Breast epithelium (tissue), 3 donors: ENCODE measurements around the gene CHL1.

ENCODE experiments used
- POLR2A ChIP-seq: fragments of 450-650 bp; IDR thresholded peaks from one replicate; pipeline ENCODE4 v1.6.1; 2016; ENCODE audit warnings: antibody characterized with exemption, mild to moderate bottlenecking, moderate library complexity
- TF ChIP-seq, protein P1 (sequence below), 3 donors: fragments of 450-650 bp; IDR thresholded peaks; one replicate each; pipeline ENCODE4 v1.5.1; 2016 to 2017; ENCODE audit warnings: antibody characterized with exemption in 3 of 3, mild to moderate bottlenecking in 3 of 3, moderate library complexity in 3 of 3

- TF ChIP-seq, protein P1, sequence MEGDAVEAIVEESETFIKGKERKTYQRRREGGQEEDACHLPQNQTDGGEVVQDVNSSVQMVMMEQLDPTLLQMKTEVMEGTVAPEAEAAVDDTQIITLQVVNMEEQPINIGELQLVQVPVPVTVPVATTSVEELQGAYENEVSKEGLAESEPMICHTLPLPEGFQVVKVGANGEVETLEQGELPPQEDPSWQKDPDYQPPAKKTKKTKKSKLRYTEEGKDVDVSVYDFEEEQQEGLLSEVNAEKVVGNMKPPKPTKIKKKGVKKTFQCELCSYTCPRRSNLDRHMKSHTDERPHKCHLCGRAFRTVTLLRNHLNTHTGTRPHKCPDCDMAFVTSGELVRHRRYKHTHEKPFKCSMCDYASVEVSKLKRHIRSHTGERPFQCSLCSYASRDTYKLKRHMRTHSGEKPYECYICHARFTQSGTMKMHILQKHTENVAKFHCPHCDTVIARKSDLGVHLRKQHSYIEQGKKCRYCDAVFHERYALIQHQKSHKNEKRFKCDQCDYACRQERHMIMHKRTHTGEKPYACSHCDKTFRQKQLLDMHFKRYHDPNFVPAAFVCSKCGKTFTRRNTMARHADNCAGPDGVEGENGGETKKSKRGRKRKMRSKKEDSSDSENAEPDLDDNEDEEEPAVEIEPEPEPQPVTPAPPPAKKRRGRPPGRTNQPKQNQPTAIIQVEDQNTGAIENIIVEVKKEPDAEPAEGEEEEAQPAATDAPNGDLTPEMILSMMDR (IDR thresholded peaks at IDR 0.05): no peak
- no peak for TF ChIP-seq POLR2A
These were observed 136.1 kb downstream of the CHL1 start for GRCh38 chr3:332701-333100.
